ENCODE data around the gene MIR17HG.

Gene MIR17HG

DNA sequence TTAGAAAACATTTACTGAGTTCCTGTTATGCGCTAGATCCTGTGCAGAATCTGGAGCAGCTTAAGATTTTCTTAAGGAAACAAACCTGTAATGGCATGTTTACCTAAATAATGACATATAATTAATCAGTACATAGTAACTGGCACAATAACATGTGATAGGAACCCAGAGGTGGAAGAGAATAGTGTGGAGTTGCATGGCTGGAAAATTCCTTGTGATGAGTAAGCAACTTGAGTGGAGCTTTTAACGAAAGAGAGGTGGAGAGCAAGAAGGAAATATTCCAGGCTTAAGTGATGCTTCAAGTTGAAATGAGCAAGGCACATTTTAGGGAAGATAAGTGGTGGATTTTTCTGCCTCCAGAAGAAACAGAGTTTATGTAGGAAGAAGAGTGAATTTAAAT, 41.7 kb downstream of the MIR17HG start:
- no peak for DNase-seq (ENCODE audit: low spot score)
- ChIA-PET CTCF (no interaction called here), POLR2A (ENCODE audit: low non-redundant PET) (no interaction called here)
- no peak overlapping the region for H3K27ac ChIP-seq
- TF ChIP-seq, protein P1, sequence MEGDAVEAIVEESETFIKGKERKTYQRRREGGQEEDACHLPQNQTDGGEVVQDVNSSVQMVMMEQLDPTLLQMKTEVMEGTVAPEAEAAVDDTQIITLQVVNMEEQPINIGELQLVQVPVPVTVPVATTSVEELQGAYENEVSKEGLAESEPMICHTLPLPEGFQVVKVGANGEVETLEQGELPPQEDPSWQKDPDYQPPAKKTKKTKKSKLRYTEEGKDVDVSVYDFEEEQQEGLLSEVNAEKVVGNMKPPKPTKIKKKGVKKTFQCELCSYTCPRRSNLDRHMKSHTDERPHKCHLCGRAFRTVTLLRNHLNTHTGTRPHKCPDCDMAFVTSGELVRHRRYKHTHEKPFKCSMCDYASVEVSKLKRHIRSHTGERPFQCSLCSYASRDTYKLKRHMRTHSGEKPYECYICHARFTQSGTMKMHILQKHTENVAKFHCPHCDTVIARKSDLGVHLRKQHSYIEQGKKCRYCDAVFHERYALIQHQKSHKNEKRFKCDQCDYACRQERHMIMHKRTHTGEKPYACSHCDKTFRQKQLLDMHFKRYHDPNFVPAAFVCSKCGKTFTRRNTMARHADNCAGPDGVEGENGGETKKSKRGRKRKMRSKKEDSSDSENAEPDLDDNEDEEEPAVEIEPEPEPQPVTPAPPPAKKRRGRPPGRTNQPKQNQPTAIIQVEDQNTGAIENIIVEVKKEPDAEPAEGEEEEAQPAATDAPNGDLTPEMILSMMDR (conservative IDR thresholded peaks at IDR 0.05; ENCODE audit: low read depth) = no peak

DNA sequence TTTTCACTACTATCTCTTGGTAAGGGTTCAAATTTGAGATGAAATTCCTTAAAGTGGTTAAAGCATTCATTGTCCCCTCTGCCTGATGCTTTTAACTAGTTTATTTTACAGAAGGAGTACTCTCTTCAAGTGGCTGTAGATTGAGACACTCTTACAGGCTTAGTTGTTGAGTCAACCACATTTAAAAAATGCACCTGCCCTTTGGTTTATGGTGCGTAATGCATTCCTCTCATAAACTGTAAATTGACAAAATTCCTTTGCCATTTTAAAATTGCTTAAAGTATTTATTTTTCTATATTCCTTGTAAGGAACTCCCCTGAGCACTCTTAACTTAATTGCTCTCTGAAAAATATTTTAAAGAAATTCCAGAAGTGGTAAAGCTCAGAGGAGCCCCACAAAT, 50.1 kb downstream of the MIR17HG start:
- ChIA-PET CTCF (interaction anchor here (1.3 kb wide), 1 partner anchor 9 kb away, joined by 4 read pairs; no protein-coding TSS in a partner anchor), POLR2A (ENCODE audit: low non-redundant PET) (no interaction called here)
- no peak for DNase-seq (ENCODE audit: low spot score)

DNA sequence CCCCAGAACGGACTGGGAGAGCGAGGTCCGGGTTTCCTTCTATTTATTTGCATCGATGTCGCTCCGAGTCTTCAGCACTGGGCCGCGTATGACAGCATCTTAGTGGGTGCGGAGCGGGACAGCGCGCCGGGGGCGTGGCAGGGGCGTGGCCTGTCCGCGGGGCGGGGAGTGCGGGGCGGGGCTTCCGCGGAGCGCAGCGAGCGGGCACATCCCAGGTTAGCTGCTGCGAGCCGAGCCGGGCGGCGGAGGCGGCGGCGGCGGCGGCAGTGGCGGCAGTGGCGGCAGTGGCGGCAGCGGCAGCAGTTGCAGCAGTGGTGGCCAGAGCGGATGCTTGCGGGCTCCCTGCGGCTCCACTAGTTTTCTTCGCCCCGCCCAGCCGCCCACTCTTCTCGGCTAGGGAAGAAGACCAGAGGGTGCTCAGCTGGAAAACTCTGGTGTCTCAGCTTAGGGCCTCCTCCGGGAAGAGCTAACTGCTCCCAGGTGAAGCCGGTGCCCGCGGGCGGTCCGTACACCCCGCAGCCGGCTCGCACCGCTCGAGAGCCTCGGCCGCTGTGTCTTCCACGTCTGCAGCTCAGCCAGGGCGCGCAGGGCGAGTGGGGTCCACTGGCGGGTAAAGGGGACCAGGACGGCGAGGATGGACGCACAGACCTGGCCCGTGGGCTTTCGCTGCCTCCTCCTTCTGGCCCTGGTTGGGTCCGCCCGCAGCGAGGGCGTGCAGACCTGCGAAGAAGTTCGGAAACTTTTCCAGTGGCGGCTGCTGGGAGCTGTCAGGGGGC, 51.1 kb downstream of the MIR17HG start, which contains the start of gene GPC5:
GPC5 (plus strand) TSS at position 209 of the 776 bp plus-strand sequence.
- peak; percentile 79 for DNase-seq (ENCODE audit: low spot score)
- TF ChIP-seq, protein P1 (conservative IDR thresholded peaks at IDR 0.05; ENCODE audit: low read depth) = no peak
- ChIA-PET POLR2A (ENCODE audit: low non-redundant PET) (no interaction called here), CTCF (interaction anchor here (1.3 kb wide), 1 partner anchor 8 kb away, joined by 4 read pairs; no protein-coding TSS in a partner anchor)
- no peak within 1 kb of the TSS for H3K27ac ChIP-seq

More for the DNA sequence above, 50.1 kb downstream of the MIR17HG start:
- no peak overlapping the region for H3K27ac ChIP-seq
- TF ChIP-seq, protein P1 (conservative IDR thresholded peaks at IDR 0.05; ENCODE audit: low read depth) = no peak

DNA sequence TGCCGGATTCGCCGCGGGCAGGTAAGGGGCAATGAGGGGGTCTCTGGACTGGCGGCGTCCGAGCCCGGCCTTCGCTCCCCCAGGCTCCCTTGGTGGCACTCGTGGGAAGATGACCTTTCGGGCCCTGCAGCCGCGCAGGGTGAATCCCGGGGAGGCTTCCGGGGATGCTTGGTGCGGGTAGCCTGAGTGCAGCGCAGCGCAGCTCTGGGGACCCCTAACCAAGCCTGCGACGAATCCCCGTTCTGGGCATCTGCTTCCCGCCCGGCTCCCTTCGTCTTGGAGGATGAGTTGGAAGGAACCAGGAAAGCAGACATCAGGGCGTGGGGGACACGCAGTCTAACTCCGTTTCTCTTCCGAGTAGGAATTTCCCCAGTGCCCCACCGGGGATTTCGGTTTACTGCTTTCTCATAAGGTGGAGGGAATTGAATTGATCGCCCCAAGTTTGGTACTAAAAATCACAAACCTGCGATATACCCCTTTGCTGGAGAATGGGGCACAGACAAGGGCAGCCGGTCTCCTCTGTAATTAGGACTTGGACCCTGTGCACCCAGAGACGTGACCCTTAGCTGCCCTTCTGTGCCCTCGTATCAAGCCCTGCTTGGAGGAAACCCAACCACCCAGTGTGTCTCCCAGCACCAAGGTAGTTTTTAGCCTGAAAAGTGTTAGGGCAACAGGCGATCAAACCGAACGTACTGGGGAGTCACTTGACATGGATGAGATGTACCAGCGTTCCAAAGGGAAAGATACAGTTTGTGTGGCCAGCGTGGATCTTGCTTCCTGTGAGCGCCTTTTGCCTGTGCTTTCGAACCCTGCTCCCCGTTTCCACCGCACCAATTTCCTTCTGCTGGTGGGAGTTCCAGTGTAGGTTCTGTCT, 51.9 kb downstream of the MIR17HG start:
- no peak for DNase-seq (ENCODE audit: low spot score)
- CTCF ChIA-PET = no interaction called here
- TF ChIP-seq, protein P1 (conservative IDR thresholded peaks at IDR 0.05; ENCODE audit: low read depth) = no peak
- POLR2A ChIA-PET (ENCODE audit: low non-redundant PET) = no interaction called here
- no peak overlapping the region for H3K27ac ChIP-seq

DNA sequence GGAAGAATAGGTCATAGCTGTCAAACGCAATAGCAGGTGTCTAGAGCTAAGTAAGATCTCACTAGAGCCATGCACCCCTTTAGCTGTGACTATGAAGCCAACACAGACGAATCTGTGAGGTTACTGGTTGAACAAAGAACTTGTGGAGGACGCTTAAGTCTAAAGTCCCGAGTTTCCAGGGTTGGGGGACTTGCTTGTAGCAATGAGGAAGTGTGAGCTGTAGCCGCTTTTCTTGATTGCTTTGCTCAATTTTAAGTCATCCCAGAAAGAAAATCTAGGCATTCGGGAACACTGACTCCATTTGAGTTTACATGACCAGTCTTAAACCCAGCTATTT, 52.5 kb downstream of the MIR17HG start:
- ChIA-PET CTCF (no interaction called here), POLR2A (ENCODE audit: low non-redundant PET) (no interaction called here)
- no peak overlapping the region for H3K27ac ChIP-seq
- DNase-seq (ENCODE audit: low spot score) = no peak
- TF ChIP-seq, protein P1 (conservative IDR thresholded peaks at IDR 0.05; ENCODE audit: low read depth) = no peak

DNA sequence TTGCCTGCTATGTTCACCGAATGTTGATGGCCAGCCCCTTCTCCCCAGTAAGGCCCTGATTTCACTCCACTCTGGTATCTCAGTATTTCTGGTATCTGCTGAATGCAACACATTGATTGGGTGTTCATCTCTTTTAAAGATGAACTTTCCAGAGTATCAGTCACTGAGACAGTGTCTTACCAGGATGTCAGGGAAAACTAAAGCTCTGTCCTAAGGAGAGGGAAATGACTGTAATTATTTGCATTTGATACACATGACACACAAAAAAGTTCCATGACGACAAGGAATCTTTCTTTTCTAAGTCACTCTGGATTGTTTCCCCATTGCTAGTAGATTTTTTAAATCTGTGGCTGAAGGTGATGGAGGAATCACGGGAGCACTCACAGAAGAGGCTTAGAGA, 53.2 kb downstream of the MIR17HG start:
- H3K27ac ChIP-seq = no peak overlapping the region
- no peak for DNase-seq (ENCODE audit: low spot score)
- ChIA-PET POLR2A (ENCODE audit: low non-redundant PET) (no interaction called here), CTCF (no interaction called here)
- TF ChIP-seq, protein P1 (conservative IDR thresholded peaks at IDR 0.05; ENCODE audit: low read depth) = no peak
